Left kidney (tissue), 2 donors: Measurements from ENCODE around the gene ZNF416. TPM values are rescaled to one million over a fixed set of nuclear protein-coding genes. Genes with fewer than 3 reads are reported as not detected.
A peak's percentile ranks its signal among the peaks of the same experiment; 100 is the strongest.

Source experiments
- DNase-seq: peaks from one replicate; pipeline ENCODE4 v3.0.0-alpha.2; 2013
- polyA plus RNA-seq: library from polyadenylated mRNA; unstranded; fragments of 120-200 nt; gene quantifications from one replicate; pipeline ENCODE4 v1.2.1, GENCODE V29; 2013; ENCODE audit not compliant: insufficient read length

Gene ZNF416
- polyA plus RNA-seq, 1 donor, result 9.3 TPM

- peak; percentile 87 for DNase-seq
Measured at GRCh38 chr19:57559404-57560025, 19.2 kb downstream of the ZNF416 start, which contains the start of gene ZNF550. Gene ZNF550, minus strand, starts transcription at chr19:57559863. Its CDS starts 181 bp downstream, at chr19:57559682.

GRCh38 chr19:57559008-57559403 is 19.7 kb downstream of the ZNF416 start:
- DNase-seq, result no peak

- DNase-seq, result no peak
Measured at GRCh38 chr19:57558525-57558924, 20.2 kb downstream of the ZNF416 start.

GRCh38 chr19:57557659-57558058 is 21.1 kb downstream of the ZNF416 start:
- DNase-seq, result no peak

- no peak for DNase-seq
Measured at GRCh38 chr19:57552432-57552831, 26.3 kb downstream of the ZNF416 start.

GRCh38 chr19:57546513-57546912 is 32.2 kb downstream of the ZNF416 start:
- no peak for DNase-seq

- DNase-seq, result no peak
Measured at GRCh38 chr19:57537953-57538547, 40.7 kb downstream of the ZNF416 start.

- peak; percentile 88 for DNase-seq
Measured at GRCh38 chr19:57527136-57527881, 51.4 kb downstream of the ZNF416 start, which contains the start of gene ZNF549. Gene ZNF549, plus strand, starts transcription at chr19:57527356. Its CDS starts 218 bp downstream, at chr19:57527574.

Other genes with a start within 250 kb of the ZNF416 start
- gene ZNF304, start 227.6 kb downstream of the ZNF416 start, polyA plus RNA-seq, result 20.0 TPM
- gene TRAPPC2B, start 215.4 kb downstream of the ZNF416 start, polyA plus RNA-seq, result 14.6 TPM
- gene ZNF547, start 215.4 kb downstream of the ZNF416 start, polyA plus RNA-seq, result 7.3 TPM
- 34.8 TPM for gene ZNF548, start 189.1 kb downstream of the ZNF416 start, polyA plus RNA-seq
- gene ZNF17, start 167.8 kb downstream of the ZNF416 start, polyA plus RNA-seq, result 17.7 TPM
- gene ZNF749, start 143.6 kb downstream of the ZNF416 start, polyA plus RNA-seq, result 15.2 TPM
- 7.6 TPM for gene VN1R1, start 121.8 kb downstream of the ZNF416 start, polyA plus RNA-seq
- gene ZNF772, start 101.3 kb downstream of the ZNF416 start, polyA plus RNA-seq, result 27.2 TPM
- 26.3 TPM for gene ZNF419, start 91.2 kb downstream of the ZNF416 start, polyA plus RNA-seq
- gene ZNF773, start 79.0 kb downstream of the ZNF416 start, polyA plus RNA-seq, result 16.6 TPM
- 20.9 TPM for gene ZNF549, start 51.6 kb downstream of the ZNF416 start, polyA plus RNA-seq
- gene ZNF550, start 19.0 kb downstream of the ZNF416 start, polyA plus RNA-seq, result 22.9 TPM
- gene ZIK1, start 5.2 kb upstream of the ZNF416 start, polyA plus RNA-seq, result 24.8 TPM
- 7.2 TPM for gene ZNF530, start 21.0 kb upstream of the ZNF416 start, polyA plus RNA-seq
- gene ZNF134, start 35.3 kb upstream of the ZNF416 start, polyA plus RNA-seq, result 31.3 TPM
- 48.8 TPM for gene ZNF211, start 54.3 kb upstream of the ZNF416 start, polyA plus RNA-seq
- 0.17 TPM for gene ZSCAN4, start 90.0 kb upstream of the ZNF416 start, polyA plus RNA-seq
- gene ZNF551, start 103.1 kb upstream of the ZNF416 start, polyA plus RNA-seq, result 20.3 TPM
- gene ZNF154, start 130.3 kb upstream of the ZNF416 start, polyA plus RNA-seq, result 42.4 TPM
- gene ZNF671, start 148.7 kb upstream of the ZNF416 start, polyA plus RNA-seq, result 24.4 TPM
- 46.8 TPM for gene ZNF776, start 167.9 kb upstream of the ZNF416 start, polyA plus RNA-seq
- gene ZNF586, start 190.8 kb upstream of the ZNF416 start, polyA plus RNA-seq, result 33.8 TPM
- gene ZNF552, start 236.0 kb upstream of the ZNF416 start, polyA plus RNA-seq, result 29.7 TPM